Measurements from ENCODE around the gene PTGFRN.

Gene PTGFRN

GRCh38 chr1:116993286-116993685 is 83.6 kb downstream of the PTGFRN start:
- no peak for ATAC-seq
- TF ChIP-seq BACH2 (CRISPR knock-in tag; IDR thresholded peaks at IDR 0.05; ENCODE audit: borderline replicate concordance) (no peak), TCF4 (CRISPR knock-in tag; IDR thresholded peaks at IDR 0.05; ENCODE audit: borderline replicate concordance) (no peak), ARNTL (CRISPR knock-in tag; IDR thresholded peaks at IDR 0.05; ENCODE audit: borderline replicate concordance, low read depth) (no peak), ZC3H10 (CRISPR knock-in tag; IDR thresholded peaks at IDR 0.05) (no peak), ESRRG (CRISPR knock-in tag; IDR thresholded peaks at IDR 0.05) (no peak), ZFP3 (CRISPR knock-in tag; IDR thresholded peaks at IDR 0.05) (no peak), ZFP30 (CRISPR knock-in tag; IDR thresholded peaks at IDR 0.05) (no peak), SNAI2 (CRISPR knock-in tag; IDR thresholded peaks at IDR 0.05) (no peak), CSRNP3 (CRISPR knock-in tag; IDR thresholded peaks at IDR 0.05) (no peak)

GRCh38 chr1:116994411-116994810 is 84.7 kb downstream of the PTGFRN start:
- TF ChIP-seq ZNF8 (CRISPR knock-in tag; IDR thresholded peaks at IDR 0.05): no peak
- no peak for TF ChIP-seq PPARA (CRISPR knock-in tag; IDR thresholded peaks at IDR 0.05; ENCODE audit: borderline replicate concordance)
- TF ChIP-seq SNAI2 (CRISPR knock-in tag; IDR thresholded peaks at IDR 0.05): no peak
- no peak for TF ChIP-seq BACH2 (CRISPR knock-in tag; IDR thresholded peaks at IDR 0.05; ENCODE audit: borderline replicate concordance)
- TF ChIP-seq ISL1 (CRISPR knock-in tag; IDR thresholded peaks at IDR 0.05): no peak
- TF ChIP-seq CSRNP3 (CRISPR knock-in tag; IDR thresholded peaks at IDR 0.05): no peak
- TF ChIP-seq OSR1 (CRISPR knock-in tag; IDR thresholded peaks at IDR 0.05): no peak
- no peak for TF ChIP-seq ZNF565 (CRISPR knock-in tag; conservative IDR thresholded peaks at IDR 0.05; ENCODE audit: low read depth)
- TF ChIP-seq GLIS3 (CRISPR knock-in tag; IDR thresholded peaks at IDR 0.05): no peak
- TF ChIP-seq RARB (CRISPR knock-in tag; IDR thresholded peaks at IDR 0.05): no peak
- no peak for TF ChIP-seq ARNTL (CRISPR knock-in tag; IDR thresholded peaks at IDR 0.05; ENCODE audit: borderline replicate concordance, low read depth)
- ATAC-seq: no peak

GRCh38 chr1:116997066-116997465 is 87.3 kb downstream of the PTGFRN start:
- no peak for ATAC-seq
- TF ChIP-seq ZNF8 (CRISPR knock-in tag; IDR thresholded peaks at IDR 0.05) (no peak), CSRNP3 (CRISPR knock-in tag; IDR thresholded peaks at IDR 0.05) (no peak), TCF4 (CRISPR knock-in tag; IDR thresholded peaks at IDR 0.05; ENCODE audit: borderline replicate concordance) (no peak), SNAI2 (CRISPR knock-in tag; IDR thresholded peaks at IDR 0.05) (no peak), ISL1 (CRISPR knock-in tag; IDR thresholded peaks at IDR 0.05) (no peak), GLIS3 (CRISPR knock-in tag; IDR thresholded peaks at IDR 0.05) (no peak), ZFP3 (CRISPR knock-in tag; IDR thresholded peaks at IDR 0.05) (no peak)

- TF ChIP-seq ZNF565 (CRISPR knock-in tag; conservative IDR thresholded peaks at IDR 0.05; ENCODE audit: low read depth) (no peak), SNAI2 (CRISPR knock-in tag; IDR thresholded peaks at IDR 0.05) (no peak)
- ATAC-seq: no peak
Measured at GRCh38 chr1:116997636-116998035, 87.9 kb downstream of the PTGFRN start.

- no peak for ATAC-seq
- TF ChIP-seq PPARA (CRISPR knock-in tag; IDR thresholded peaks at IDR 0.05; ENCODE audit: borderline replicate concordance) (no peak), ZFP30 (CRISPR knock-in tag; IDR thresholded peaks at IDR 0.05) (no peak), ESRRG (CRISPR knock-in tag; IDR thresholded peaks at IDR 0.05) (no peak), PATZ1 (CRISPR knock-in tag; IDR thresholded peaks at IDR 0.05; ENCODE audit: borderline replicate concordance) (no peak), ISL1 (CRISPR knock-in tag; IDR thresholded peaks at IDR 0.05) (no peak), GLIS3 (CRISPR knock-in tag; IDR thresholded peaks at IDR 0.05) (no peak), POU6F1 (CRISPR knock-in tag; IDR thresholded peaks at IDR 0.05; ENCODE audit: borderline replicate concordance, low read depth) (no peak), TOX (CRISPR knock-in tag; IDR thresholded peaks at IDR 0.05; ENCODE audit: borderline replicate concordance) (no peak), CSRNP3 (CRISPR knock-in tag; IDR thresholded peaks at IDR 0.05) (no peak), TSHZ2 (CRISPR knock-in tag; IDR thresholded peaks at IDR 0.05) (no peak), RARB (CRISPR knock-in tag; IDR thresholded peaks at IDR 0.05) (no peak), SNAI2 (CRISPR knock-in tag; IDR thresholded peaks at IDR 0.05) (no peak), TCF4 (CRISPR knock-in tag; IDR thresholded peaks at IDR 0.05; ENCODE audit: borderline replicate concordance) (no peak), ZC3H10 (CRISPR knock-in tag; IDR thresholded peaks at IDR 0.05) (no peak)
Measured at GRCh38 chr1:116999596-116999995, 89.9 kb downstream of the PTGFRN start.
